Measurements from ENCODE around the gene TTLL10.
A peak's percentile ranks its signal among the peaks of the same experiment; 100 is the strongest.
"Not testable (repeated sequence)": the region's sequence is repeated elsewhere in the genome, so short reads cannot be mapped to it uniquely, and the experiment has no call there.

Gene TTLL10

DNA sequence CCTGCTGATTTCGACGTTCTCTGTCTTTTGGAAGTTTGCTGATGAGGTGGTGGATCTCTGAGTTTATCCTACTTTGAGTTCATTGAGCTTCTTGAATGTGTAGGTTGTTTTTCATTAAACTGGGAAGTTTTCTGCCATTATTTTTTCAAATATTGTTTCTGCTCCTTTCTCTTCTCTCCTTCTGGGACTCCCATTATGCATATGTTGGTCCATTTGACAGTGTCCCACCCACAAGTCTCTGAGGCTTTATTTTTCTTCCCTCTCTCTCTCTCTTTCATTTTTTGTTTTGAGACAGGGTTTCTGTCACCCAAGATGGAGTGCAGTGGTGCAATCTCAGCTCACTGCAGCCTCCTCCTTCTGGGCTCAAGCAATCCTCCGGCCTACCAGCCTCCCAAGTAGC lies 21.0 kb downstream of the TTLL10 start:
- no peak for DNase-seq

GRCh38 chr1:1195726-1196125 lies 22.0 kb downstream of the TTLL10 start:
- not testable (repeated sequence) for DNase-seq

DNA sequence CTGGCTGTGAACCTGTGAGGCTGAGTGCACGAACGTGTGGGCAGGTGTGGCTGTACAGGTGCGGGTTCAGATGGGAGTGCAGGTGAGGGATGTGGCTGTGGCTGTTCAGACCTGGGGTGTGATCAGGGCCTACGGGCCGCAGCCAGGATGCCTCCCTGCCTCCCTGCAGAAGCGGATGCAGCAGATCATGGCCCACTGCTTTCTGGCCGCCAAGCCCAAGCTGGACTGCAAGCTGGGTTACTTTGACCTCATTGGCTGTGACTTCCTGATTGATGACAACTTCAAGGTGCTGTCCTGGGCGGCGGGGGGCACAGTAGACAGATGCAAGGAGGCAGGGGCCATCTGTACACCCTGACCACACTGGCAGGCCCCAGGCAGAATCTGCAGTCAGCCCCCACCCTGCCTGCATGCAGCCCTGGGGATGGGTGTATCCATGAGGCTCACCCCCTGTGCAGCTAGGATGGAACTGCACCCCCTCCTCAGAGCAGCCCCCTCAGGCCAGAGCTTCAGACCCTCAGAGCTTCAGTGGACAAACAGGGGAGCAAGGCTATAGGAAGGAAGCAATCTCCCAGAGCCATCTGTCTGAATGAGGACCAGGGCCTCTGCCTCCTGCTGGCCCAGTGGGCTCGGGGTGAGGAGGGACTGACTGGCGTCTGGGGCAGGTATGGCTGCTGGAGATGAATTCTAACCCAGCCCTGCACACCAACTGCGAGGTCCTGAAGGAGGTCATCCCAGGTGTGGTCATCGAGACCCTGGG lies 22.9 kb downstream of the TTLL10 start:
- no peak for DNase-seq

DNA sequence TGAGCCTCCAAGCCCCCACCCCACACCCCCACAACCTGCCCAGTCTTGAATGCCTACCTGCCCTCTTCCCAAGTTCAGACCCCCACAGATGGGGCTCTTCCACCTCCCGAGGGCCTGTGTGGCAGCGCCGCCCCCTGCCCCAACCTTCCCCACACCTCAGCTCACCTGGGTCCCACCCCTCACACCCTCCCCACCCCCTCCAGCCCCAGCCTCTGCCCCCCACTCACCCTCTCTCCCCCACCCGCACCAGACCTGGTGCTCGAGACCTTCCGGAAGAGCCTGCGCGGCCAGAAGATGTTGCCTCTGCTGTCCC lies 23.5 kb downstream of the TTLL10 start:
- DNase-seq, result no peak

GRCh38 chr1:1197551-1198422 lies 24.1 kb downstream of the TTLL10 start:
- DNase-seq, result no peak

DNA sequence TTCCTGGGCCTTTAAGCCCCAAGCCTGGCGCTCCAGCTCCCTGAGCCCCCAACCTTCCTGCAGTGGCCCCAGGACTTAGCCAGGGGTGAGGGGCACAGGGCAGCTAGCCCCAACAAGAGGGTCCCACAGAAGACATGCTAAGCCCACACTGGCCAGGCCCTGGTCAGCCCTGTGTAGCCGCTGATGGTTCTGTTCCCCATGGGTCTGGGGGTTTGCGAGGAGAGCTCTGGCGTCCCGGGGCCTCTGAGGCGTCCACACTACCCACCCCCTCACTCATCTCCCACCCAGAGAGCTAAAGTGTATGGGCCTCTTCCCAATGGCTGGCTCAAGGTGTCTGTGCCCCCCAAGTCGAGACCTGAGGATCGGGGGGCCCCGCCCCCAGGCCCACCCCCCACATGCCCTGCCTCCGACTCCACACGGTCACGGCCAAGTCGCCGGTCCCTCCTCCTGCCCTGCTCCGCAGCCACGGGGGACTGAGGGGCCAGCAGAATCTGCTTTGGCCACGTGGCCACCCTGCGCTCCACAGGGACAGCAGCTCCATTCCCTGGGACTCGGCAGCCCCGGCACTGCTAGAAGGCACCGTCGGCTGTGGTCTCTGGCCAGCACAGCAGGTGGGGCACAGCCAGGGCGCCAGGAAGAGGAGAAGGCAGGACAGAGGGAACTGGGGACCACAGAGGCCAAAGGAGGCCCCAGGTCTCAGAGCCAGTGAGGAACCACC lies 24.9 kb downstream of the TTLL10 start:
- DNase-seq, result no peak

GRCh38 chr1:1199141-1199960 lies 25.7 kb downstream of the TTLL10 start:
- DNase-seq, result no peak

DNA sequence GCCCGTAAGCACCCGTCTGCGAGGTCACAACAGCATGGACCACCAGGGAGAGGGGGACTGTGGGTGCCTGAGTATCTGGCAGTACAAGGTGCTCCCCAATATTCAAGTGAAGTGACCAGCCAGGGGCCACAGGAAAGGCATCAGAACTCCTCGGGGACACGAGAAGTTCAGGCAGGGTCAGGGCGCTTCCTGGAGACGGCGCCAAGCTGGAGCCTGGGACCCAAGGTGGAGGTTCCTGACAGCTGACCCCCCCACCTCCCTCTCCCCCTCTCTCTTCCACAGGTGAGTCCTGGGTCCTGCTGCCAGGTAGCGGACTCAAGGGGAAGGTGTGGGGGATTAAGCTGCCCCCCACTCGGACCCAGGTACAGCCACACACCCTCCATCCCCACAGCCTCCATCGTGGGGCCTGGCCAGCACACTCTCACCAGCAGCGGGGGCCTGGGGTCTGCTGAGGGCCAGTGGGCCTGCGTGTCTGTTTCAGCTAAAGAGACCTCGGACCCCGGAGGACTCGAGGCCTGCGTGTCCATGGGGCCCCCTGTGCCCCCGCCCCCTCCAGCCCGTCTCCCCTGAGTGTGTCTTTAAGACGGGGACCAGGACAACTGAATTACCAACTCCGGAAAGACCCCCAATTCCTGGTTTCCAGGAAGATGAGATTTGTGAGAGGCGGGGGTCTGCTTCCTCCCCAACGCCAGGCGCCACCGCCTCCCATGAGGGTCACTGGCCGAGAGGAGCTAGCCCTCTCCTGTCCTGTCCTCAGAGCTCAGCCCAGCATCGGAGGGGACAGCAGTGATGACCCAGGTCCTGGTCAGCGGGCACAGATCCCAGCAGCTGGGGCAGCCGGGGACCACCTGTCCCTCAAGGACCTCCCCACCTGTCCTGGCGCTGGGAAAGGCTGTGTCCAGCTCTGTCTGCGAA lies 26.5 kb downstream of the TTLL10 start:
- no peak for DNase-seq

- peak; percentile 18 for DNase-seq
These were observed 27.5 kb downstream of the TTLL10 start for GRCh38 chr1:1200876-1201810.

DNA sequence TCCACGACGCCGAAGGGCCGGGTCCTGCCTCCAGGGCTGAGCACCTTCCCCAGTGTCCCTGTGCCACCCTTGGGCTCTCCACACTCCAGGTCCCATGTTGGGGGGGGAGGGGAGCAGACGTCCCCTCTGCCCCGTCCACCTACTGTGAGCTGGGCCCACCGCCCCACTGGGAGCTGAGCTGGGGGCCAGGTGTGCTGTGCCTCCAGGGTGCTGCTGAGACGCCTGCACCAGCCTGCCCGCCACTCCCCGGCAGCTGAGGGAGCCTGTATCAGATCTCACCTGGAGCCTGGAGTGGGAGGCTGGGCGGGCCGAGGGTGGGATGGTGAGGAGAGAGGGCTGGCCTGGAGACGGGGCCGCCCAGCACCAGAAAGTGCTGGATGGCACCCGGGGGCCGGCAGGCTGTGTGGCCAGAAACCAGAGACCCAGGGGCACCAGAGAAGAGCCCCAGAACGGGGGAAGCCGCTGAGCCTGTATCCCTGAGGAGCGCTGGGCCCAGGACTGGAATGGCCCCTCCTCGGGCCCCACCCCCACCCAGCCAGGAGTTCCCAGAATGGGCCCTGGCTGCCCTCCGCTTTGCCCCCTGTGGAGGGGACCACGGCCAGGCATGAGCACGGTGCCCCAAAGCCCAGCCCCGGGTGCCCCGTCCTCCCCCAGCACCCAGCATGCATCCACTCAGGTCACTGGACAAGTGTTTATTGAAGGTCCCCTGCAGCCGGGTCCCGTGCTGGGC lies 29.3 kb downstream of the TTLL10 start:
- DNase-seq, result no peak

GRCh38 chr1:1203561-1204424 lies 30.1 kb downstream of the TTLL10 start:
- DNase-seq, result no peak

GRCh38 chr1:1204425-1204920 lies 30.8 kb downstream of the TTLL10 start:
- no peak for DNase-seq

DNA sequence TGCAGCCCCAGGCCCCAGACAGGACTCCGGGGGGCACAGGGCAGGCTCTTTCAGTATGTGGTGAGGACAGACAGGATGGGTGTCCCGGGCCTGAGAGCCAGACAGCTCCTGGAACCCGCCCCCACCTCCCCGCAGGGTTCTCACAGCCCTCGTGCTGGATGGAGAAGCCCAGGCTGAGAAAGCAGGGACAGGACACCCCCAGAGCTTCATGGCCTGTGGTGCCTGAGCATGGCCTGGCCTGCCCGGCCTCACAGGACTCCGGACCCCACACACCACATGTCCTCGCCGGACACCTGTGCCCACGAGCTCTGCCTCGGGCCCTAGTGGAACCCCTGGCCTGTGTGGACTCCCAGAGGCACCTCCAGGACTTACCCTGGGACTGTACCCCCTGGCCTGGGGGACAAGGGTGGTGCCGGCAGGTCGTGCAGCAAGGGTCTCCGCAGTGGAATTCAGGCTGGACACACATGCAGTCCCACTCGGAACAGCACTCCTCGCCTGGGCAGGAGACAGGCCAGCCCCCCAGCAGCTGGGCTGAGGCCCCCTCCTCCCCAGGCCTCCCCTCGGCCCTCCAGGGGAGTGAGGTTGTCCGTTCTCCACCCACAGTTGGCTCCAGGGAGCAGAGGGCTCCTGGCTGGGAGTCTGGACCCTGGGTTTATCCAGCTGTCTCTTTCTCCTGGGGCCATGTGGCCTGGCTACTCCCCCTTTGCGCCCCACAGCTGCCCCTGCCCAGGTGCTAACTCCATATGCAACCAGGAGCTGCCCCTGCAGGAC lies 31.5 kb downstream of the TTLL10 start:
- DNase-seq, result no peak

DNA sequence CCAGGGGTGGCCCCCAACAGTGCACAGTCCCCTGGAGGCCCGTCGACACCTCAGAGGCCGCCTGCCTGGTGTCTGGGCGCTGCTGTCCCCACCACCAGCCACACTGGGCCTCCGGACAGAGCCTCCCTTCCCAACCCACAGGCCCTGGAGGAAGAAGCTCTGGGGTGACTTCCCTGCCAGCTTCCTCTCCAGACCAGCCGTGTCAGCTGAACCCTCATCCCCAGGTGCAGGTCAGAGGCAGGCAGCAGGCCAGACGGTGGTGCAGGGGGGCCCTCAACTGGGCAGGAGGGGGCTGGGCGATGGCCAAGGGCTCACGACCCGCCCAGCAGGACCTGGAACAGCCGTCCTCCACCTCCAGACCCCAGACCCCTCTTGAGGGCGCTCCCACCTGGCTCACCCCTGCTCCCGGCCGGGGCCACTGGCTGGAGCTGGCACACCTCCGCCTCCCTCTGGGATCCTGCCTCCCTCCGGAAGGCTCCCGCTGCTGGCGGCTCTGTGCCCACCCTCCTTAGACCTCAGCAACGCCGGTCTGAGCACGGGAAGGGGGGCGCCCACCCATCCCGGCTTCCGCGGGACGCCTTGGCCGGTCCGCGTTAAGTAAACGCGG lies 32.2 kb downstream of the TTLL10 start:
- no peak for DNase-seq

GRCh38 chr1:1206376-1206965 lies 32.8 kb downstream of the TTLL10 start, which contains the start of gene TNFRSF18:
TNFRSF18 (minus strand) TSS chr1:1206592; CDS start chr1:1206571, 21 bp downstream.
- DNase-seq, result no peak

DNA sequence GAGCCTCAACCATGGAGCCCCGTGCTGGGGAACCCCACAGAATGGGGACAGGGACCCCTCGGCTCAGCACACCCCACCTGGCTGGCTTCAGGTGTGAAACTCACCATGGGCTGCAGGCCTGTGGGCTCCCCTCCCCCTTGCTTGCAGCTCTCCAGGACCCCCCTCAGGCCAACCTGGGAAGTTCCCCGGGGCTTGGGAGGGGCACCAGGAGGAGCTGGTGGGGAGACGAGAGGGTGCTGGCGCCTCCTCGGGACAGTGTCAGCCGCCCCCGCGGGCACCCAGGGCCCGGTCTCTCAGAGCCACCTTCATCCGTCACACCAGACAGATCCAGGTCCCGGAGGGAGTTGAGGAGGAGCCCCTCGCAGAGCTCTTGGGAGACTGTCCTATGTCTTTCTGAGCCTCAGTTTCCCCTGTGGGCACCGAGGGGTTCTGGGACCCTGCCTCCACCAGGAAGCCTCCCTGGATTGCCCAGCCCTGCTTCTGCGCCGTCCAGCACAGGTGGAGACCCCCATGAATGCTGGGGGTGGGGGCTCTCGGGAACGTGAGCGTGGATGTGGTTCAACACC lies 33.4 kb downstream of the TTLL10 start:
- no peak for DNase-seq

Data from fibroblast of skin of scalp (primary cell).